HG03565 (cell line): Measurements from ENCODE around the gene SLC46A3.
"Not testable (repeated sequence)": the region's sequence is repeated elsewhere in the genome, so short reads cannot be mapped to it uniquely, and the experiment has no call there.

Source experiments
- ATAC-seq: cut with Tn5 transposase; IDR thresholded peaks from one replicate; pipeline ENCODE4 v1.9.1; 2021; ENCODE audit warnings: mild to moderate bottlenecking, moderate library complexity; ENCODE audit not compliant: unreplicated experiment

The SLC46A3 gene

GRCh38 chr13:28718543-28719226, at the start of gene SLC46A3:
SLC46A3 (minus strand) TSS chr13:28718970; CDS start chr13:28717998, 972 bp downstream.
- ATAC-seq = peak; percentile 96

GRCh38 chr13:28763887-28764286, 45.1 kb upstream of the SLC46A3 start:
- no peak for ATAC-seq

GRCh38 chr13:28761586-28761985, 42.8 kb upstream of the SLC46A3 start:
- ATAC-seq = no peak

GRCh38 chr13:28755546-28755870, 36.7 kb upstream of the SLC46A3 start:
- ATAC-seq = no peak

- ATAC-seq = no peak
Measured at GRCh38 chr13:28754698-28755545, 36.2 kb upstream of the SLC46A3 start.

GRCh38 chr13:28753946-28754345, 35.2 kb upstream of the SLC46A3 start:
- no peak for ATAC-seq

GRCh38 chr13:28753208-28753892, 34.6 kb upstream of the SLC46A3 start:
- ATAC-seq = no peak

- no peak for ATAC-seq
Measured at GRCh38 chr13:28751175-28751960, 32.6 kb upstream of the SLC46A3 start.

GRCh38 chr13:28750187-28751045, 31.6 kb upstream of the SLC46A3 start:
- ATAC-seq = no peak

- ATAC-seq = no peak
Measured at GRCh38 chr13:28747851-28748250, 29.1 kb upstream of the SLC46A3 start.

GRCh38 chr13:28746287-28746612, 27.5 kb upstream of the SLC46A3 start:
- no peak for ATAC-seq

- ATAC-seq = no peak
Measured at GRCh38 chr13:28744656-28745055, 25.9 kb upstream of the SLC46A3 start.

- ATAC-seq = no peak
Measured at GRCh38 chr13:28744091-28744536, 25.3 kb upstream of the SLC46A3 start.

- no peak for ATAC-seq
Measured at GRCh38 chr13:28743499-28744083, 24.8 kb upstream of the SLC46A3 start.

- no peak for ATAC-seq
Measured at GRCh38 chr13:28743020-28743419, 24.2 kb upstream of the SLC46A3 start.

- not testable (repeated sequence) for ATAC-seq
Measured at GRCh38 chr13:28742445-28742844, 23.7 kb upstream of the SLC46A3 start.

GRCh38 chr13:28741084-28741491, 22.3 kb upstream of the SLC46A3 start:
- no peak for ATAC-seq

- ATAC-seq = no peak
Measured at GRCh38 chr13:28739376-28739775, 20.6 kb upstream of the SLC46A3 start.

GRCh38 chr13:28735481-28736029, 16.8 kb upstream of the SLC46A3 start:
- no peak for ATAC-seq
